Measurements from ENCODE around the gene HAPLN3.

Gene HAPLN3

DNA sequence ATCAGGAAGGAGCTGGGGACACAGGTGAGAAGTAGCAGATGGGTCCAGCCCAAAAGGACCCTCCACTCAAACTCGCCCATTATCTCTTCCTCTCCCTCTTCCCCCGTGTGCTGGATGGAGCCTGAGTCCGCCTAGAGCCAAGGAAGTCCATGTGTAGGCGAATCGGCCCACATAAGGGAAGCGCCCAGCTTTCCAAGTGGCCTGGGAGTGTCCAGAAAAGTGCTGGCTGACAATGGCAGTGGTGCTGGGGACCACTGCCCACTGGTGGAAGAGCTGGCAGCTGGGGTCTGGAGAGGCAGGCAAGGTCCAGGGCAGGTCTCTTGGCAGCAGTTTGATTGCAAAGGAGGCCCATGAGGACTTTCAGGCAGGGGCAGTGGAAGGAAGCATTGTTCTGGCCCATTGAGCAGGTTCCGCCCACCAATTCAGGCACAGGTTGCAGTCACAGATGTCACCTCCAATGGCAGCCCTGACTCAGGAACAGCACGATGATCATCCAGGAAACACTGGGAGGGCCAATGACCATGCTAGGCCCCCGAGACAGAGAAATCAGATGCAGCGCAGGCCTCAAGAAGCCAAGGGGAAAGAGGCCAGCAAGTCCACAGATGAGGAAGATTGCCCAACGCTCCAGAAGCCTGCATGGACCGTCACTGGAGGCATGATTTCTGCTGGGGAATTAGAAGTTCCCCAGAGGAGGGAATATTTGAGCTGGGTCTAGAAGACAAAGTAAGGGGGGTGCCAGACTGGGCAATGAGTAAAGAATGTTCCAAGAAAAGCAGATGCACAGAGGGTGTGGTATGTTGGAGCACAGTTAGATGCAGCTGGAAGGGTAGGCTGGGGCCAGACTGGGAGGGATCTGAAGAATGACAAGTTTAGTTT, 14.8 kb upstream of the HAPLN3 start:
- DNase-seq: no peak

- no peak for DNase-seq
These were observed 13.6 kb upstream of the HAPLN3 start for GRCh38 chr15:88908697-88909621.

DNA sequence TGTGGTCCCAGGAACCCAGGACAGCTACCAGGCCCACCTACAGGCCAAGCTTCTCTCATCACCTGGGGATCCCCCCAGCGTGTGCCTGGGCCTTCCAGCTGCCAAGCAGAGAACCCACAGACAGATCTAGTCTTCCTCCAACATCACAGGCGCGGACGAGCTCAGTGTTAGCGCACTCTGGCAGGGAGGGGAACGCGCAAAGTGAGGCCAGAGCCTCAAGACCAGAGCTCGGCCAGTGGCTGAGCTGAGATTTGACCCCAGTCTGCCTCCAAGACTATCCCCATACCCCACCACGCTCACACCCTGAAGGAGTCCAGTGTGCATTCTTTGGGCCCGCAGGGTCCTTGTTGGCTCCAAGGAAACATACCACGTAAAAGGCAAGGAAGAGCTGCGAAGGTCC, 12.8 kb upstream of the HAPLN3 start:
- DNase-seq: no peak

- no peak for DNase-seq
These were observed 11.8 kb upstream of the HAPLN3 start for GRCh38 chr15:88907111-88907510.

GRCh38 chr15:88906551-88906950, 11.2 kb upstream of the HAPLN3 start:
- DNase-seq: no peak

DNA sequence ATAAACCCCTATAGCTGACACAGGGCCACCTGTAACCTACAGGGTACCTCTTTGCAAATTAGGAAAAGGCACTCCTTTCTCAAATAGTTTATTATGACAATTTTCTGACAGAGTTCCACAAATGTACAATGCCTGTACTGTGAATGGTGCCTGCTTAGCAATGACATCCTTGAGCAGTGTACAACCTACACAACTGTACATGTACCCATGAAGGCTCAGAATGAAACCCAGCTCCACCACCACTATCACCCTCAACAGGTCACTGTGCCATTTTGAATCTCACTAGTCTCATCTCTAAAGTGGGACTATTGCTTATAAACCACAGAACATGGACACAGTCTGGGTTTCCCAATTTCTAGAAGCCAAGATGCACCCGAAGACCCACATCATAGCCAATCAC, 10.8 kb upstream of the HAPLN3 start:
- no peak for DNase-seq

DNA sequence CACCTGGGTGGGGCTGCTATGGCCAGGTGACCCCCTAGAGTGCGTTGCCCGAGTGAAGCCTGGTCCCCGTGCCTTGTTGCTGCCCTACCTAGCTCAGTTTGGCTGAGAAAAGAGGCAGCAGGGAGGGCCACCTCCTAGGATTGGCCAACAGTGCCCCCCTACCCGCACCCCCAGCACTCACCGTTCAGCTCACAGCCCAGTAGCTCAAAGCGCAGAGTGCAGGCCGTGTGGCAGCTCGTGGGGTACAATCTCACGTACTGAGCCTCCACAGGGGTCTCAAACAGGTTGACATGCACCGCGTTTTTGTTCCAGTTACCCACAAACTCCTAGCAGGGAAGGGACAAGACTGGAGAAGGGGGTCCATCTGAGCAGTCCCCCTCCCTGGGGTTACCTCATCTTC, 10.2 kb upstream of the HAPLN3 start:
- no peak for DNase-seq

DNA sequence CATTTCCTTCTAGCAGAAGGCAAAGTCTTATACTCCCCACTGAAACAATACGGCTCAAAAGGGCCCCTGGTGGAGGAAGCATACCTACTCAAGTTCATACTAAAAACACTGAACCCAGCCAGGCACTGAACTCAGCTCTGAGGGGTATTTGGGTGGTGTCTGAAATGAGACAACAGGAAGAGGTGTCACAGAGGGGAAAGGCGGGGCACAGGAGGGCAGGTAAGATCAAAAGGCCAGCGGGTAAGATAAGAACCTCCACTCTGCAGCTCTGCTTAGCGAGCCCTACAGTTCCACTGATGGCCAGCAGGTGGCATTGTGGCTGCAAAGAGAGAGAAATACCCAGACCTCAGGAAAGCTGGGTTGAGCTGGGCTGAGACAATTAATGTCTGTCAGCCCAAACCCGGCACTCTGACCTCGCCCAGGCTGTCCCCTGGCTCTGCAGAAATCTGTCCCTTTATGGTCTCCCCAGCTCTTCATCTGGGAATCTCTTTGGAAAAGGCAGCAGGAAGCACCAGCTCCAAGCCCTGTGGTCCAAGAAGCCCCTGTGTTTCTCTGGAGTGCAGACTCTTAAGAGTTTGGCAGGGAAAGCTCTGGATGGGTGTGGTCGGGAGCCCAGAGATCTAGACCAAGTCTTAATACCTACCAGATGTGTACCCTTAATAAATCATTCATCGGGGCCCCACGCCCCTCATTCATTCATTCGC, 9.4 kb upstream of the HAPLN3 start:
- peak; percentile 72 for DNase-seq

GRCh38 chr15:88904257-88904623, 8.9 kb upstream of the HAPLN3 start:
- DNase-seq: no peak

- DNase-seq: no peak
These were observed 7.5 kb upstream of the HAPLN3 start for GRCh38 chr15:88902846-88903245.

DNA sequence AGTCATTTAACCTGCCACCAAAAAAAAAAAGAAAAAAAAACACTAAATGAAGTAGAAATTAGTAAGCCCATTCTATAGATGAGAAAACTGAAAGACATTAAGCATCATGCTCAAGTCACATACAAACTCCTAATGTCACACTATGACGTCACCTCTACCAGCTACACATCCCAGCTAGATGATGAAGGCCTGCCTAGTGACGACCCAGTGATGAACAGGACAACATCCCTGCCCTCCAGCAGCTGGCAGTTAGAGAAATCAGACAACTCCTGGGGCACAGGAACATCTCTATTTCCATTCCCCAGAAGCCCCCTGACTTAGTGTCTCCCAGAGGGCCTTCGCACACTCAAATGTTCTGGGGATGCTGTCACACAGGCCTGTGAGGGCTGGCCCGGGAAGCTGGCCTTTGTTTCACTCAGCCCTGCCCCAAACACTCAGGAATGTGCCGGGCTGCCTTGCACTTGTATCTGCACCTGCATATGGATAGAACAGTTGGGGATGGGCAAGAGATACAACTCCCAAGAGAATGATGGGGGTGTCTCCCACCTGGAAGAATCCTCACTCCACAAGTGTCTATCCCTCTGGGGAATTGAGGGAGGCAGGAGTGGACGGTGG, 7.0 kb upstream of the HAPLN3 start:
- no peak for DNase-seq

DNA sequence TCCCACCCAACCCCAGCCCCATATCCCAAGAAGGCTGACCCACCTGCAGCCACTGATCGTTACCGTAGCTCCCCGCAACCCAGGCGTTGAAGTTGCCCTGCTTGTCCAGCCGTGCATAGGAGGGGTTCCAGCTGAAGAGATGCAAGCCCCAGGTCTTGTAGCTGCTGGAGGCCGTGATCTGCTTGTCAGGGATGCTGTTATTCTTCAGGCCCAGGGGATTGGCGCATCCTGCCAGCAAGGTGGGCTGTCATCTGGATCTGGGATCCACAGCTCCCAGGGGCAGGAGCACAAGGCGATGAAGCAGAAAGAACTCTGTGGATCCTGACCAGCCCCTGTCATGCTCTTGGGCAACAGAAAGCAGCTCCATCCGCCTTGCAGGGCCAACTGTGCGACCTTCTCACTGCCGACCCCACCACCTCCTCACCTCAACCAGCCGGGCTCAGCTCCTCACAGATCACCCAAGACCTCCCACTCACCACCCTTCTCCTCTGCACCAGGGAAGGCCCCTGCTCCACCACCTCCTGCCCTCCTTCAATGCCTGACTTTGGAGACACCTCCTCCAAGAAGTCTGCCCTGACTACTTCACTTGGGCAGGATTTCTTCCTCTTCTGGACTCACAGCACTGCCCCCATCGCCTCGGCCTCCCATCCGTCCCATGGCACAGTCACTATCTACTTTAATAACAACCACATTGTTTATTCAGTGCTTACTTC, 6.3 kb upstream of the HAPLN3 start:
- no peak for DNase-seq

DNA sequence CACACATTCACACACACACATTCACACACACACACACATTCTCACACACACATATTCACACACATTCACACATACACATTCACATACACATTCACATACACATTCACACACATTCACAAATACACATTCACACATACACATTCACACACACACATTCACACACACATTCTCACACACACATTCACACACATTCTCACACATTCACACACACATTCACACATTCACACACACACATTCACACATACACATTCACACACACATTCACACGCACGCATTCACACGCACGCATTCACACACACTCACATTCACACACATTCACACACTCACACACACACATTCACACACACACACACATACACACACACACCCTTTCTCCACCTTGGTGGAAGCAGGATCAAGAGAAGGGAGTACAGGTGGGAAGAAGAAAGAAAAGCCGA, 5.7 kb upstream of the HAPLN3 start:
- no peak for DNase-seq

DNA sequence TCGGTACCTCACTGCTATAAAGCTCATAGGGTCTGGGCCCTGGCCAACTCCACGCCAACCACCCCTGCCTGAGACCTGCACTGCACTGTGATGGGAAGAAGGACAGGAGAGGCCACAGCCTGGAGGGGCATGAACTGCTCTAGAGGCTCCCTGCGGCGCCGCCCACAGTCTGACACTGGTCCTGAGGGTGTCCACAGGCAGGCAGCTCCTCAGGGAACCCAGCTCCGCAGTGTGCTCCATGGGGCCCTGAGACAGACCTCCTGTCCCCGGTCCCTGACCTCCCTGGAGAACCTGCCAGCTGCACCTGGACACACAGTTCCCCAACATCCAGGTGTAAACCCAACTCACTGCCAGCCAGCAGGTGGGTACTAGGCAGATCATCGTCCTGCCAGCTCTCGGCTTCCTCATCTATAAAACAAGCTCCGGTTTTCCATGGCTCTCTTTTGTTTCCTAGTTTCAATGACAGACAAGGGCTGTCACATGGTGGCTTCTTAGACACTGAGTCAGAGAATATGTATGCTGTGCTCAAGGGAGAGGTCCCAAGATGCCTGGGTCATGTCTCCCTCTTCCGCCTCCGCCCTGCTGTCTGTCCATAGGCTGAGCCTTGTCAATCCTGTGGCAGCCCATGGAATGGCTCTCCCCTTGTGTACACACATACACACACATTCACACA, 5.1 kb upstream of the HAPLN3 start:
- no peak for DNase-seq

GRCh38 chr15:88899251-88899650, 3.9 kb upstream of the HAPLN3 start:
- DNase-seq: no peak

- no peak for DNase-seq
These were observed 3.4 kb upstream of the HAPLN3 start for GRCh38 chr15:88898736-88899135.

- DNase-seq: peak; percentile 30
These were observed 2.3 kb upstream of the HAPLN3 start for GRCh38 chr15:88897456-88898194.

- no peak for DNase-seq
These were observed 1.8 kb upstream of the HAPLN3 start for GRCh38 chr15:88897142-88897455.

DNA sequence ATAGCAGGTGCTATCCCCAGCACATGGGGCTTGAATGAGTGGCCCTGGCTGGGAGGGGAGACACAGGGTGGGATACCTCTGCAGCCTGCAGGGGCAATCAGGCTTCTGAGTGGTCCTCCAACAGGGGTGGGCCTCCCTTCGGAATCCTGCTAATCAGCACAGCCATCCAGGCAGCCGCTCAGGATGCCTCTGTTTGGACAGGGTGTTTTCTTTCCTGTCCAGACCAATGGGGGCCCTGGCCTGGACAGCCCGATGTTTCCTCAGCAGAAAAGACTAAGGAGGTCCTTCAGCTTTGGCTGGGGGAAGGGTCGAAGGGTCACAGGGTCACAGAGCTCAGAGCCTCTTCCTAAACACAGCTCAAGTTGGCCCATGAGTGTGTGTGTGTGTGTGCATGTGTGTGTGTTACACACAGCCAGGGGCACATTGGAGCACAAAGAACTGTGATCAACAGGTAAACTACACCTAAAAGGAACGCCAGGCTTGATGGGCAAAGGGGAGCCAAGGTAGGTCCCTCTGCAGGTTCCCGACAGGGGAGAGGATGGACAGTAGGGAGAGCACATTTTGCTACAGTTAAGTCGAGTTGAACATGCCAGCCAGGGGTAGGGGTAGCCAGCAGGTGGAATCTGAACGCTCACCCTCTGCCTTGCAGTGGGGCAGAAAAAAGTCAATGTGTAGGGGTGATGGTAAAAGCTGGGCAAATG, 1.1 kb upstream of the HAPLN3 start:
- no peak for DNase-seq

DNA sequence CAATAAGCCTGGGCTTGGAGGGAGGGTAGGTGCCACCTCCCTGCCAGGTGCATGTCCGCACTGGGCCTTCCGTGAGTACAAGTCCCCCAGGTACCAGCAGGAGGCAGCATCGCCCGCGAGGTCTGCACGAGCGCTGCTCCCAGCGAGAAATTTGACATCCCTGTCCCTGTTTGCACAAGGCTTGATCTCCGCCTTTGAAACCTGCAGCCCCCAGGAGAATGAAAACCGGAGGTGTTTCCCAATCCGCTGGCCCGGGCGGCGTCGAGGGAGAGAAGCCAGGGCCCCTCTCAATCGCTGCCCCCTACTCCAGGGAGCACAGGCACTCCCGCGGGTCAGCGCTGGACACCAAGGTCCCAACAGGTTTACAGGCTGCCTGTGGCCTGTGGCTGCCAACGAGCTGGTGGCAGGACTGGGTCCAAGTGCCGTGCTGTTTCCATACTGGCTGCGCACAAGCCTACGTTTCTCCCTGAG, 961 bp downstream of the HAPLN3 start:
- DNase-seq: no peak
